ENCODE results near the gene SDCBP2.
A peak's percentile ranks its signal among the peaks of the same experiment; 100 is the strongest.

The SDCBP2 gene

DNA sequence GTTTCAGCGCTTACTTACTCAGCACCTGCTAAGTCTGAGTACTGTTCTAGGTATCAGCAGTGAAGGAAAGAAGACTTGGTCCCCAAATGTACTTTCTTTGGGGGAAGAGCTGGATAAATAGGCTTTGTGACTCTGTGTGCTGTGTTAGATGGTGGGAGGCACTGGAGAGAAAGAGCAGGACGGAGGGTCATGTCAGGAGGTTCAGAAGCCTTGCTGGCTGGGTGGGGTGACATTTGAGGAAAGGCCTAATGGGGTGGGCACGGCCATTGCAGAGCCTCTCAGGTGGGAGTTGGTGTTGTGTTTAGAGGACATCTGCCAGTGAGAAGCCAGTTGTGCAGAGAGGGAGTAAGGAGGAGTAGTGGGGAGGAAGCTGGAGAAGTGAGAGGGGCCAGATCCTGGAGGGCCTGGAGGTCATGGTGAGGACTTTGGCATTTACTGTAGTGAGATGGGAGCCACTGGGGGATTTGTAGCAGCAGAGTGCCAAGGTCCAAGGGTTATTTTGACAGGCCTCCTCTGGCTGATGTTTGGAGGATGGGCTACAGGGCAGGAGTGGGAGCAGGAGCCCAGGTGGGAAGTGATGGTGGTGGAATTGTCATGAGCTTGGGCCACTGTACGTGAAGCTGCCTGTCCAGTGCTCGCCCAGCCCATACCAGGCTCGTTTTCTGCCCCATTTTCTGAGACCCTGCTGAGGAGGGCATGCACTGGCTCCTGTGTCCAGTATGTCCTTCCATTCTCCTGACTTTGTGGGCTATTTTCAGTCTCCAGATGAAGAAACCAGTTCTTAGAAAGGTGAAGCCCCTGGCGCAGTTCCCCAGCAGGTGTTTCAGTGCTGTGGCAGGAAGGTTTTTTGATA, 886 bp downstream of the SDCBP2 start:
- DNase-seq = no peak

DNA sequence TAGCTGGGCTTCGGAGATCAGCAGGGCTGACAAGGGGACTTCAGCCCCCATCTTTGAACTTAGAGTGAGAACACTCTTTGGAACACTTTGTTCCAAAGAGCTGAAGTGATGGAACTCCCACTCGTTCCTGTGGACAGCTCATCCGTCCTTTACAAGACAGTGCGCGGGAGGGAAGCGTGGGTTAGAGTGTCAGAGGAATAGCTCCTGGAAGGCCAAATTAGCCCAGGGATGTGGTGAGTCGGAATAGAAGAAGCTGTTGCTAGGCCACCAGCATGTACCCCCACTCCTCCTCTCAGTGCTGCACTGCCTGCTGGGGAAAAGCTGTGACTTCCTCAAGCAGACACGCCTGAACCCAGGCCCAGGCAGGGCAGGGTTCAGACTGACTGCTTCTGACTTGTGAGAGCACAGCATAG, 1.7 kb downstream of the SDCBP2 start:
- DNase-seq = peak in 1 of 5 donors; percentile 34

DNA sequence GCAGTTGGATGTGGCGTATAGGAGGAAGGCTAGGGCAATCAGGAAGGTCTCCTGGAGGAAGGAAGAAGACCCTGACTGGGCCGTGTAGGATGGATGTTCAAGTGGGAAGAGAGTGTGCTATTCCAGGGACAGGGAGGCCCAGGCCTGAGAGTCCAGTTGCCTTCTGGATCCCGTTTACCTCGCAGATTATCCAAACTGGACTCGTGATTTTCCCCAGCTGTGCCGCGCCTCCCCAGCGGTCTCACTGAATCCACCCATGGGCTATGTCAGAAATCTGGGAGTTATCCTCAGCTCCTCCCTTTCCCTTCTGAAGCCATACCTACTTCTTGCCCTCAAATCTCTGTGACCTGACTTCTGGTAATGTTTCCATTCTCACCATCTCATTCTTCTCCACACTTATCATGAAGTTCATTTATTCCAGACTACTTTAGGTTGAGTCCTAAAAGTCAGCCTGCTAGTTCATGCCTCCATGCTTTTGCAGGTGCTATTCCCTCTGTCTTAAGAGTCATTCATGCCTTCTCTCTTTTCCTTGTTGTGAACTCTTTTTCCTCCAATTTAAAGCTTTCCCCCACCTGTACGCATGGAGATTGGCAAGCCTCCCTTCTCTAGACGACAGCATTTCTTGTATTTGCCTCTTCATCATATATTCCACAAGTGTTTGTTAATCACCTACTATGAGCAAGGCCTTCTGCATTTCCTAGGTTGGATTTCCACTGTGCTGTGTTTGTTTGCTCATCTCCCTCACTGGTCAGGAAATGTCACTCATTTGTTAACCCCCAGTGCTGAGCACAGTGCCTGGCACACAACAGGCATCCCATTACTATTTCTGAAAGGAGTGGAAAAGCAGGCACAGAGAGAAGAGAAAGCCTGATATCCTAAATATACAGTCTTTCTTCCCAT, 2.7 kb downstream of the SDCBP2 start:
- no peak for DNase-seq

DNA sequence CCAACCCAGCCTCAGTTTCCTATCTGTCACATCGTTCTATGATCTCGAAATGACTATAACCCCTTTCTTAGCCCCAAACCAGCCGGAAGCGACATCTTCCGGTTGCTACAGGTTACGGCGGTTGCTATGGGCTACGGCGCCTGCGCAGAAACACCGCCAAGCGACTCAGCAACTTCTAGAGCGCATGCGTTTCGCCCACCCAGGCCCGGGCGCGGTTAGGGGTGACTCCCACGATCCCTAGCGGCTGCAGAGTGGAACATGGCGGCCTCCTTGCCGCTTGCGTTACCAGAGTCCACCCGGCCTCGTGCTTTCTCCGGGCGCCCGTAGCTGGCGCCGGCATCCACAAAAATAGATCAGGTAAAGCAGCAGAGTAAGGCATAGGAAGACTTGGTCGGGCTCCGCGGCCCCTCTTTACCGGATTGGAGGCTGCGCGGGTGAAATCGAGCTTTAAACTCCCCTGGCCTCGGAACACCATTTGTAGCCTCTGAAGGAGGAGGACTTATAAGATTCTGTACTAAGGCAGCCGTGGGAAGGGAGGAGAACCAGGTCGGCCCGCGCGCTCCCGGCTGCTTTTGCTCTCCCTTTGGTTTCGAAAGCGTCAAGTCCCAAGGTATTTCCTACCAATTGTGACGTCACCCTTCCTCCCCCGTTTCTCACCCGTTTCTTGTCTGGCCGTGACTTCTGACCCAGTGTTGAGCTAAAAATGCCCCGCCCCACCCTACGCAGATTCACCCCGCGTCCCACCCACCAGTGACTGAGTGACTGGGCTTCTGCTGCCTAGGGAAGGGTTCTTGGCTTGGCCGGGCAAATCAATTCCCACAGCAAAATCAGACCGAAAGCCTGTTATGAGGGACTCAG, 3.5 kb downstream of the SDCBP2 start:
- DNase-seq = peak; percentile 98 to 99 (median 98)

DNA sequence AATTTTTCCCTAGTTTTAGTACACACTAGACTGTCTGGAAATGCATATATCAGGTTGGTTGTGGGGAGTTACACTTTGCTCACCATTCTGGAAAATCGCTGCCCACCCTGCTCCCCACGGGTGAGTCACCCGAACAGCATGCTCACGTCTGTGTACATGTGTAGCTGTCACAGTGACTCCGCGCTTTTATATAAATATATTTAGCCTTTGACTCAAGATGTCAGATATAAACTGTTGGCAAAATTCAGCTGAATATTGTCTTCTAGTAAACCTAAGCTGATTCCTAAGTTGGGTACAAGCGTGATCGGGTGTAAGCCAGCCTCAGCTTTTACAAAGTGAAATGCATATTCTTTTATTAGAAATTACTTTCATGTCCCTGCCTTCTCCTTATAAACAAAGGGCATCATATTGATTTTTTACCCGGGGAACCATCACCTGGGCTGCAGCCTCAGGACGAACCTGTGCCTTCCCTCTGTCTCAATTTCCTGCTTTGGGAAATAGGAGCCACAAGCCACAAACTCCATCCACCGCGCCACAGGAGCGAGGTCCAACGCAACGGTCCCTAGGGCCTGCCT, 4.3 kb downstream of the SDCBP2 start:
- peak in 1 of 5 donors; percentile 26 for DNase-seq

DNA sequence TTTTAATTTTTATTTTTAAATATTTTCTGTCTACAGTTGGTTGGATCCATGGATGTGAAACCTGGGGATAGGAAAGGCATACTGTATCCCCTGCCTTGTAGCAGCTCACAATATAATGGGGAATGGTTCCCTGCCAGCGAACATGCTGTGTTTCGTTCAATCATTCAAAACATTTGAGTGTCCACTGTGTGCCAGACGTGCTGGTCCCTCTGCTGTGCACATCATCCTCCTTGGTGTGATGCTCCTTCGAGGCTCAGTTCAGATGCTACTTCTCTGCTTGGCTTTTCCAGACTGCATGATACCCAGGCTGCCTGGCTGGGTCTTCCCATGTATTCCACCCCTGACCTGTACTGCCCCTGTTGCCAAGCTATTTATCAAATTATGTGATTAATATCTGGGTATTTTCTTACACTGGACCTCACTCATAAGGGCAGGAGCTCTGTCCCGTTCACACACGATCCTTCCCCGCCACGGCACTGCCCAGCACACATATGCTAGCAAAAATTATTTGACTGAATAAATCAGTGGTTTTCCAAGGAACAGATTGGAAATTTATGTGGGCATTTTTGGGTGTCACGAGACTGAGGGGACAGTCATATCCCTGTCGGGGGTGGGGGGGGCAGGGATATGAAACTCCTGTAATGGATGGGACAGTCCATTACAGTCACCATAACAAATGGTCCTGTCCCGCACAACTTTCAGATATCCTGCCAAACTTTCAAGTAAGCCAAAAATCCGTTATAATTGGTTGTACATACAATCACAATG, 4.9 kb downstream of the SDCBP2 start:
- DNase-seq = no peak

DNA sequence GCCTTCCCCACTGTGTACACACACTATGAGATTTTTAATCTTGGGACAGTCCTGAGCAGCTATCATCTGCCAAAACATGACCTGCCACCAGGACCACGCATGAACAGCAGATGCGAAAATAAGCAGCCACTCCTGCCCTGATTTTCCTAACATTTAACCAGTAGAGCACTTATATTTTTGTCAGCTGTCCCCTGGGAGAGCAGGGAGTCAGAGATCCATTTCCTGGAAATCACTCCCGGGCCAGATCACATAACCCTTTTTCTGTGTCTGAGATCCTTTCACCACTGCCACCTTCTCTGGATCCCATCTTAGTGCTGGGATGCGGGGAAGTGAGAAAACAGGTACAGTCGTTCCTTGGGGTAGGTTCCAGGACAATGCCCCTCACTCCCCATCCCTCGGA, 5.7 kb downstream of the SDCBP2 start:
- no peak for DNase-seq

DNA sequence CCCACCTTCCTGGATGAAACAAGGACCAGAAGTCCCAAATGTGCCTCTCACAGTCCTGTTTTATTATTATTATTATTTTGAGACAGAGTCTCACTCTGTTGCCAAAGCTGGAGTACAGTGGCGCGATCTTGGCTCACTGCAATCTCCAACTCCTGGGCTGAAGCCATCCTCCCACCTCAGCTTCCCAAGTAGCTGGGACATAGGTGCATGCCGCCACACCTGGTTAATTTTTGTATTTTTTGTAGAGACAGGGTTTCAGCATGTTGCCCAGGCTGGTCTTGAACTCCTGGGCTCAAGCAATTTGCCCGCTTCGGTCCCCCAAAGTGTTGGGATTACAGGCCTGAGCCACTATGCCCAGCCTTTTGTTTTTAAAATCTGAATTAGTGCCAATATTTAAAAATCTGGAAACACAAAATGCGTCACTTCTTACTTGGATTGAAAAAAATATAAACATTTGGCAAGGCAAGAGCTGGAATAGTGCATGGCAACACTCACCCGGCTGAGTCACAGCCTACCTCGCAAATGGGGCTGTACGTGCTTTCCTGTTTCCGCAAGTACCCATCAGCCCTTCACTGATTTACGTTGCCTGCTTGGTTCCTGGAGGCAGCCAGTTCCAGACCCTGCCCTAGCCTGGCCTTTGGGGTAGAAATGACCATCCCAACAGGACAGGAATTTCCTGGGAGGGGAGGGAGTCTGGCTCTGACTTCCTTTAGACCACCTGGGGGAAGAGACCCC, 6.3 kb downstream of the SDCBP2 start:
- DNase-seq = no peak

DNA sequence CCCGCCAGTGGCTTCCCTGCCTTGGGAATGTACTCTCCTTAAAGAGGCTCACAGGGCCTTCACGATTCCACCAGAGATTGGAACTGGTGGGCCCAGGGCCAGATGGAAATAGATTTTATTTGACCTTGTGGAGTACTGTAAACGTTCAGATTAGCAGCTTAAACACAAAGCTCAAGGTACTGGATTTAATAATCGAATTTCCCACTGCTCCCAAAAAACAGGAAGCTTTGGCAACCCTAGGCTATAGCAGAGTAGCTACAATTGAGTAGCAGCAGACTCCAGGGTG, 7.3 kb downstream of the SDCBP2 start:
- no peak for DNase-seq

DNA sequence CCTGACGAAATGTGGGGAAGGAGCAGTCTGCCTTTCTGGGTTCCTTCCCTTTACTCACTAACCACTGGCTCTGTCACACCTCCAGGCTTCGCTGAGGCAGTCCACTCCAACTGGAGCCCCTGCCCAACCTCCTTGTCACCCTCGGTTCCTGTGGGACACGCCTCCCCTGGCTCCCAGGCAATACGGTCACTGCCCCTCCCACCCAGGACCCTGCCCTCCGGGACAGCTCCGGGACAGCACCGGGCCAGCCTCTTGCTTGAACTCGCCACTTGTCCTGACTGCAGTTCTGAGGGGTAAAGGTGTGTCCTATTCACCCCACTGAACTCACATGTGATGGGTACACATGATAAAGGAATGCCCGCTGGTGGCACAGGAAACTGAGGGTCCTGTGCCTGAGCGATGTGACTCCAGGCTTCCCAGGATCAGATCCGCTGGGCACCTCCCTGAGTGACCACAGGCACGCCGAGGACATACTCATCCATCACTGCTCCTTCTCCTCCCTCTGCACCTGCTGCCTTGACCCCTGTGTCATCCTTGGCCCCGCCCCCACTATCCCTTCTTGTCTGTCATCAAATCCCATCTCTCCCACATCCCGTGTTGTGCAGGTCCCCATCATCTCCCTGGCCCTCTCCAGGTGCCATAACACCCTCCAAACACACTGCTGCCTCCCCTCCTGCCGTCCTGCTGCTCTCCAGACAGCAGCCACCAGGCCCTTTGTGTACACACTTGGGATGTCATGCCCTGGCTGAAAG, 7.9 kb downstream of the SDCBP2 start:
- no peak for DNase-seq

DNA sequence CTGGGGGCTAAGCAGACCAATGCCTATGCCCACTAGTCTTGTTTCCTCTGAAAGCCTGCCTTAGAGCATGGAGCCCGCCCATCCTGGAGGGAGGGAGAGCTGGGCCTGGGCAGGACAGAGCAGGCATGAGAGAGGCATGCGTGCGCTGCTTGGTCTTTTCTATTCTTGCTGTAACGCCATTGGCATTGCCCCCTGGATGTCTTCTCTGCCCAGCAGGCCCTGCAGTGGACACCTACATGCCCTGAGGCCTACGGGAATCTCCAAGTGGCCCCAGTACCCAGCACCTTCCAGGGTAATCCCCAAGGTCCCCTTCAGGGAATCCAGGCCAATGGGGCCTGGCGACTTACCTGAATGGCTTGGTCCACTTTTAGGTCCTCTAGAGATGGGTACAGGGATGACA, 8.9 kb downstream of the SDCBP2 start:
- DNase-seq = no peak

DNA sequence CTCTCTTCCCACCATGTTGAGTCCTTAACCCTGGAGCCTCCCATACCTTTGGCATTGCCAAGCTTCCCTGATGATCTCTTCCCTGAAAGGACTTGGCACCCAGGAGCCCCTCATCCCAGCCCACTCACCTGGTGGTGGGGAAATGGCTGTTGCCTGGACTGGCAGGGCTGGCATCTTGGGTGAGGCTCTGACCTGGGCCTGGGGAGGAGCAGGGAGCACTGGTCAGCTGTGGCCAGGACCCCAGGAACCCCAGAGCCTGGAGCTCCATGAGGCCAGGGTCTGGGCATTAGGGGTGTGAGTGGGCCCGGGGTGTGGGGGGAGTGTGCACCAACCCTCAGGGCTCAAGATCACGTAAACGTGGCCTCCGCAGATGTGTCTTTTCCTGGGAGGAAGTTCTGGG, 9.5 kb downstream of the SDCBP2 start:
- no peak for DNase-seq

DNA sequence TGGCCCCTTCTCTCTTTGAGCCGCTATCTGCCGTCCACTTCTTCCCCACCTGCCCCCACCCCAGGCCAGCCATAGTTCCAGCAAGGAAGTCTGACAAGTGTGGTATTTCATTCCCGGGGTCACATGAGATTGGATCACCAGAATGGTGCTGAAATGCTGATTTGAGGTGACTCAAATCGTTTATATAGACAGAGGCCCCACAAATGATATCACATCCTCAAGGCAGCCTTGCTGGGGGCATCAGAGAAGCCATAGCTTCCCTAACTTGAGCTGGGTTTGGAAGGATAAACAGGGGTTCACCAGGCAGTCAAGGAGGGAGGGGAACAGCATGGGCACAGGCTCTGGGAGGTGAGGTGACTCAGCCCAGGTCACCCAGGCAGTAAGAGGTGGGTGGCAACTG, 9.9 kb downstream of the SDCBP2 start:
- no peak for DNase-seq

DNA sequence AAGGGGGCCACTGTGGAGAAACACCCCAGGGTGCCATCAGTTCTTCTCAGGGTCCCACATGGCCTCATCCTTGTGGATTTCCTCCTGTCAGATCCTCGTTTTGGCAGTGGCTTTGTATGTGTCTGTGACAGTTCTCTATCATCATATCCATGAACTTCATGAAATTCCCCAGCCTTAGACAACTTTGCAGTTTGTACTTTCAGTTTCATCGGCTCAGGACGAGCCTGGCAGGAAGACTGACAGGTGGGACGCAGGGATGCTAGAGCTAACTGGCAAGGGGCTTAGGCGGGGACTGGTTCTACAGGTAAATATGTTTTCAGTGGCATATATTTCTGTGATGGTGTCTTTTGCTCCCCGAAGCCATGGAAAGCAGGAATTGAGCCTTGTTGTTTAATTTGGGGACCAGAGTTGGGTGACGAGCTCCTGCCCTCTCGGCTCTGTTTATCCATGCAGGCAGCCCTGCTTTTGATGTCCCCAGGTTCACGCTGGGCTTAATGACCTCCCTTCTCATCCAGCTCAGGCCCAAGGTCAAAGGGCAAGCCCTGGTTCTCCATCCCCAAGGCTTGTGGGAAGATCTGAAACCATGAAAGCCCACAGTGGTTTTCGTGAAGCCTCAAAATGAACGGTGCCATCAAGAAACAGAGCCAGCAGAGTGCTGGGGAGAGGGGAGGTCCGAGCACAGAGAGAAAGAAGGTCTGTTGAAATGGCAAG, 11.2 kb downstream of the SDCBP2 start:
- no peak for DNase-seq

DNA sequence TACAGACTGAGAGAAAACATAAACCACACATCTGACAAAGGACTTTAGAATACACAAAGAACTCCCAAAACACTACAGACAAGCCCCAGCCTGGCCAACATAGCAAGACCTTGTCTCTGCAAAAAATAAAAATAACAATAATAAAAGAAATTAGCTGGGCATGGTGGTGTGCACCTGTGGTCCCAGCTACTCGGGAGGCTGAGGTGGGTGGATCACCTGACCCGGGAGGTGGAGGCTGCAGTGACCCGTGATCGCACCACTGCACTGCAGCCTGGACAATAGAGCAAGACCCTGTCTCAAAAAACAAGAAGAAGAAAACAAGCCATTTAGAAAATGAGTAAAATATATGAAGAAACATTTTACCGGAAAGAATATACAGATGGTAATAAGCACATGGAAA, 13.1 kb downstream of the SDCBP2 start:
- DNase-seq = no peak

DNA sequence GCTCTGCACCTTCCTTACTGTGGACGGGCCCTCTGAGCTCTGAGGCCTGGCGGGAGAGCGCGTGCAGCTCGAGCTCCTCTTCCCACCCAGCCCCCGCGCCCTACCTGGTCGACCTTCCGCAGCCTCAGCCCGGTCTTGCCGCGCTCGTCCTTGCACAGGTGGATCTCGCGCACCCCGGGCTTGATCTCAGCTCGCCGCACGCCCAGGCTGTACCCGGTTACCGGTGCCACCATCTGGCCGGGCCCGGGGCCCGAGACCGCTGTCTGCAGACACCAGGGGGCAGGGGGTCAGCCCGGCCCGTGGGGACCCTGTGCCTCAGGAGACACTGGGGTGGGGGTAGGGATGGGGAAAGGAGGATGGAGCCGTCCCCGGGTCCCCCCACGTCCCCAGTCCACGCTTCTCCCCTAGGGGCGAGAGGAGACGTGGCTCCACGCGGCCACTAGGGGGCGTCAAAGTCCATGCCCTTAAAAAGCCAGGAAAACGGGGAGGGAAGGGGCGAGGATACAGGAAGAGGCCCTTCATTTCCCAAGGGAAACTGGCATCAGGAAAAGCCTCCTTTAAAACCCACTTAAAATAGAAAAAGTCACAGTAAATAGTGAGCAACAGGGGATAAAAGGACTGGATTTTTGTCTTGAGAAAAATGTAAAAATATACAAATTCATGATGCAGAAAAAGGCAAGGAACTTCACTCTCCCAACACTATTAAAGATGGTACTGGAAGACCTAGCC, 15.5 kb downstream of the SDCBP2 start:
- peak; percentile 26 to 62 (median 46) for DNase-seq

DNA sequence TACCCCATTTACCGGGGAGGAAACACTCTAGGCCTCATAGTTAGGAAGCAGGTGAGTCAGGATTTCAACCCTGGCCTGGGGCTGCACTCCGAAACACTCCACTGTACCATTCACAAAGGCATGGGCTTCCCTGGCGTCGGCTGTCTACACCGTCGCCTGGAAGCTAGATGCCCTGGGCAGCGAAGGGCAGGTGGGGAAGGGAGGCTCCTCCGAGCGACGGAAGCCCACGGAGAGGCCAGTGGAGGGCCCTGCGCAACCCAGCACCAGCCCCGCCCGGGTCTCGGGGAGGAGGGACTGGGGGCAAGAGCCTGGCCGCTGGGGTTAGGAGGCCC, 16.1 kb downstream of the SDCBP2 start:
- no peak for DNase-seq

DNA sequence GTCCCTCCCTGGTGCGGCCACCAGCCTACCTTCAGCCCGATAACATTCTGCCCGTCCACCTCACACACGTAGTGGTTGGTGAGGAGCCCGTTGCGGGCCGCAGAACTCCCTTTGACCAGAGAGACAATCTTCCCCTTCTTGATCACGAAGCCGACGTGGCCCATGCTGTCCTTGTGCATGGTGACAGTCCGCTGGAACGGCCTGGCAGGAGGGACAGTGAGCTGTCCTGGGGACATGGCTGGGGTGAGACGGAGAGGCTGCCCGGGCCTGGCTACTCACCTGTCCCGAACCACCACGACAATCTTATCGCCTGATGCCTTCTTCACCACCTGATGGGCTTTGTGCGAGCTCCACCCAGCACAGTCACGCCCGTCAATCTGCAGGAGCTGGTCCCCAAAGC, 16.6 kb downstream of the SDCBP2 start:
- no peak for DNase-seq

DNA sequence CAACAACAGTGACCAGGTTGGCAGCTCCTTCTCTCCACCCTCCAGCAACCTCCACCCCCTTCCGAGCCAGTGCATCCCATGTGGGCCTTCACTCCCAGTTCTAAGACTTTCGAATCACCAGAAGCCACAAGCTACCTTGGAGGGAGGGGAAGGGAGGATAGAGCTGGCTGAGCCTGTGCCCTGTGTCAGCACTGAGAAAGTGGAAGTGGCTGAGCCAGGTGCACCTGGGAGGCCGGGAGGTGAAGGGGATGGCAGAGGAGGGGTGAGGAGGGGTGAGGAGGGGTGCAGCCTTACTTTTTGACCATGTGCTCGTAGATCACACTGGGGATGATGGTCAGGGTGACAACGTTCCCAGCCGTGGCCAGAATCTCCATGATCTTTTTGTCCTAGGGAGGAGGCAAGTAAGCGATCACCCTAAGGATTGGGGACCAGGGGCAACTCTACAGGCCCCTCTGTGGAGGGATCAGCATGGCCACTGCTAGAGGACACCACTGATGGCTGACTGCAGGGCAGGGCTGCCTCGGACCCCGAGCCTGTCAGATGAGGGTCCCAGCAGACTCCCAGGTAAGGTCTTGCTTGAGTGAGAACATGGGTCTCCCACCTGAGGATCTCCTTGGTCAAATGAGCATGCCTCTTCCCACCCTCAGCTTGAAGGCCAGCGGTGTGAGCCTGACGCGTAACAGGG, 18.3 kb downstream of the SDCBP2 start:
- no peak for DNase-seq

All from T-helper 1 cell (primary cell).